ENCODE data around the gene FBXW8.

The FBXW8 gene

DNA sequence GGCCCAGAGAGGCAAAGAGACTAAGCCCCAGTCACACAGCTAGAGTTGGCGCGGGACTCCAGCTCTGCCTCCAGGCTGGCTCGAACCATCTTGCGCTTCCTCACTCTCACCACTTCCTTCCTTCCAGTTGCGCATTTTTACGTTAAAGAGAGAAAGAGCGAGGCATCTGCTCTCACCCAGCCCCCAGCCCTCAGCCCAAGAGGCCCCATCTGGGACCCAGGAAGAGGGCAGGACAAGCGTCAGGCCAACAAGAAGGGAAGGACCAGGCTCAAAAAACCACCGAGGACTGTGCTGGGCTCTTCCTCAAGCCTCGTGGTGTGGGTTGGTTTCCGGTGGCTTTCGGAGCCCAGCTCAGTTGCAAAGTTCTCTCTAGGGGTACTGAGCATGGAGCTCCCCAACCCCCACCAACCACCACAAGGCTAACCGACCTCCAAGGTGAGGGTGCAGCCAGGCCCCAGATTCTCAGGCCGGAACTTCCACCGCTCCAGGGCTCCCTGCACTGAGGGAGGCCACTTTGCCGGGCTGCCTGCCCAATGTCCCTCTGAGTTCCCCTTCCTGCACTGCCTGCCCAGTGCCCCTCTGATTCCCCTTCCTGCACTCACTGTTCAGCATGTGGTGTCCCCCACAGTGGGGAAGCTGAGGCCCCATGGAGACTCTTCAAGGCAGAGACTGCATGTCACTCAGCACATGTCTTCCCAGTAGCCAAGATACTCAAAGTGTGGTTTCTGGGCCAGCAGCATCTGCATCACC, 152.6 kb downstream of the FBXW8 start:
- DNase-seq = no peak

DNA sequence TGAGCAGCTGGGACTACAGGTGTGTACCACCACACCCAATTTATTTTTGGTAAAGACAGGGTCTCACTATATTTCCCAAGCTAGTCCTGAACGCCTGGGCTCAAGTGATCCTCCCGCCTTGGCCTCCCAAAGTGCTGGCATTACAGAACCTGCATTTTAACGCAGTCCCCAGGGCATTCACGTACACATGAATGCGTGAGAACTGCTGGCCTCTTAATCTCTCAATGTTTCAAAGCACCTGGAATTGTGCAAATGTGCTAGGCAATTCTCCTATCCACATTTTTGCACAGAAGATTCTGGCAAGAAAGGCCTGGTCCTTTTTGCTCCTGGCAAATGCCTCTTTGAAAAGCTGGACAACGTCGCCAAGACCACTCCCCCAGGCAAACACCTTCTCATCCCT, 153.3 kb downstream of the FBXW8 start:
- DNase-seq = no peak

DNA sequence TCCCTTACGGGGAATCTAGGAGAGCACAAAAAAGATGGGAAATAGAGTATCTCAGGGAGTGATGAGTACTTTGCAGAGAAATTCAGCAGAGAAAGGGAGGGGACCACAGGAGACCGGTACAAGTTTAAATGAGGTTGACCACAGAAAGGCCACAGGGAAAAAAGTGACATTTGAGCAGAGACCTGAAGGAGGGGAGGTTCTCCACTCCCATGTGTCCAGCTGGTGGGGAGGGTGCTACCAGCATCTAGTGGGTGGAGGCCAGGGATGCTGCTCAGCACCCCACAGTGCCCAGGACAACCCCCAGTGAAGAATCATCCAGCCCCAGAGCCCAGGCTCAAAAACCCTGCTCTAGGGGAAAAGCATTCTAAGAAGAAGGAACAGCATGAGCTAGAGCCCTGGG, 153.8 kb downstream of the FBXW8 start:
- no peak for DNase-seq

DNA sequence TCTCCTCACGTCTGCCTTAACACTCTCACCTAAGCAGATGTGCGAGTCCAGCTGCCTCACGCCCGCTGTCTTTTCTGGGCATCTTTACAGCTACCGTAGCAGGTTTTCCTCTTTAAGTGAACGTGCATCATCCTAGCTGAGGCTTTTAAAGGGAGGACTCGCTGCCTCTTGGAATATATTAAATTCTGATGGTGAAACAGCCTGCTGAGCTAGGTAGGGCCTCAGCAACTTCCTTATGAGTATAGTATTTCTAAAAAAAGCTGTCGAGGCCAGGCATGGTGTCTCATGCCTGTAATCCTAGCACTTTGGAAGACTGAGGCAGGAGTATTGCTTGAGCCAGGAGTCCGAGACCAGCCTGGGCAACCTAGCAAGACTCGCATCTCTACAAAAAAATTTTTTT, 156.3 kb downstream of the FBXW8 start:
- no peak for DNase-seq

GRCh38 chr12:117067638-117068037, 156.9 kb downstream of the FBXW8 start:
- DNase-seq = no peak

DNA sequence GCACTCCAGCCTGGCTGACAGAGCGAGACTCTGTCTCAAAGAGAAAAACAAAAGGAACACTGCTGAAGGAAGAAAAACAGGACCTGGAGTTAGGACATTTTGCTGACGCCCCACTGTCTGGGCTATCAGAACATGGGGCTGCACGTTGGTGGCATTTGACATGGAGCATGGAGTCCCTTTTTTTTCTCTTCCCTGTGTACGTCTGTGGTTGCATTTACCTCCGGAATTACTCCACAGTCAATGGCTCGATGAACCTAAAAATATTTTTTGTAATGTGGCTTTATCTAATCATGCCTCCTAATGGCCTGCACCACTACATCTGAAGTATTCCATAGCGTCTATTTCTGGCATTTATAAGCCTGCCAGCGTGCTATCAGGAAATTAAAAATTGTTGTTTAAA, 157.7 kb downstream of the FBXW8 start:
- no peak for DNase-seq

GRCh38 chr12:117069101-117069797, 158.5 kb downstream of the FBXW8 start:
- DNase-seq = no peak

DNA sequence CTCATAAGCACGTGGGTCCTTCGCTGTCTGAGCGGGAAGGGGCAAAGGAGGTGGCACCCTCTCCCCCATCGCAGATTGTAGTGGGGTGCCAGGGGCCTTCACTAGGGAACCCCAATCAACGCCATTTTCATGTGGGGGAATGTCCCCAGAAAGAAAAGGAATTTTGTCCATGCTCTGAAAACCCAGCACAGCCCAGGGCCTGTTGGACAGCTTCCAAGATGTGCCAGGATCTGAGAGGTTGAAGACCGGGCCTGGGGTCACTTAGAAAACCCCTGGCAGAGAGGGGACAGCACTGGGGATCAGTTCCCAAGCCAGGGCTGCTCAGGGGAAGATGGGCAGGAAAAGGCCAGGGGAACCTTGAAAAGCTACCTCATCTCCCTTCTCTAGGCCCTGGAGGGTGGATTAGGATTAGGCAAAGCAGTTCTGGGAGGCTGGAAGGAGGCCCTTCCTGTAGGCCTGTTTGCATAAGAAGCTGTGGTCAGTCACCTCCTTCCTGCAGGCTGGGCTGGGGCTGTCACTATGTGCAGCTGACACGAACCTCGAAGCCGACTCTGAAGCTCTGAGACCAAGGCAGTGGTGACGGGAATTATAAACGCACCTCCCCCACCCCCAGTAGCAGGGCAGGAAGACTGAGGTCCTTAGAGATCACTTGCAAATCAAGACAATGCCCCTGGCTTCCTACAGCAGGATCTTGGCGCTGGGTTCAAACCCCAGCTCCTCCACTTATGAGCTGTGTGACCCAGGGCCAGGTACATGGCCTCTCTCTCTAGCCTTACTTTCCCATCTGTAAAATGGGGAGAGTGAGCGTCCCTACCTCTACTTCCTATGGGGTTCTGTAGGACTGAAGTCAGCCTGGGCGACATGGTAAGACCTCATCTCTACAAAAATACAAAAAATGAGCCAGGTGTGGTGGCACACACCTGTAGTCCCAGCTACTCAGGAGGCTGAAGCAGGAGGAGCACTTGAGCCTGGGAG, 159.5 kb downstream of the FBXW8 start:
- DNase-seq = no peak

- no peak for DNase-seq
These were observed 160.3 kb downstream of the FBXW8 start for GRCh38 chr12:117071009-117071408.

GRCh38 chr12:117072106-117072505, 161.4 kb downstream of the FBXW8 start:
- no peak for DNase-seq

DNA sequence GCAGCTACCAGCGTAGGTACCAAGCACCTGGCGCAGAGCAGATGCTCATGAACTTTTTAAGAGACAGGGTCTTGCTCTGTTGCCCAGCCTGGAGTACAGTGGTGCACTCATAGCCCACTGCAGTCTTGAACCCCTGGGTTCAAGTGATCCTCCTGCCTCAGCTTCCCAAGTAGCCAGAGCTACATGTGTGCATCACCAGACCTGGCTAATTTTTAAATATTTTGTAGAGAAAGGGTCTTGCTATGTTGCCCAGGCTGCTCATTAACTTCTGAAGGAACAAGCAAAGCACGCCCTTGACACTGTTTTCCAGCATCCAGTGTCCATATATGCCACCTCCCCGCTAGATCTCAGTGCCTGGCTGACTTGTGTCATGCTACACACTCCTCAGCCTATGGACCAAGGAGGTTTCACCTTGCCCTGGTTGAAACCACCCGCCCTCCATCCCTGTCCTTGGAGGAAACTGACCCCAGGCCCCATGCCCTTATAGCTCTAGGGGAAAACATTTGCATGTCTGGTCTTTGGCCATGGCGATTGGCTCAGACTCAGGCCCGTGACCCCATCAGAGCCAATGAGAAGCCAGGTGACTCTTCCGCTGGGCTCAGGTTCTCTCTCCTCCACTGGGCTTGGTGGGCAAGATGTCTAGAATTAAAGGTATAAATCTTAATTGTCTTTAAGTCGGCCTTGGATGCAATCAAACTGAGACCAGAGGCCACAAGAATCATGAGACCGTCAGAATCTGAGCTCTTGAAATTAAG, 162.2 kb downstream of the FBXW8 start:
- DNase-seq = no peak

DNA sequence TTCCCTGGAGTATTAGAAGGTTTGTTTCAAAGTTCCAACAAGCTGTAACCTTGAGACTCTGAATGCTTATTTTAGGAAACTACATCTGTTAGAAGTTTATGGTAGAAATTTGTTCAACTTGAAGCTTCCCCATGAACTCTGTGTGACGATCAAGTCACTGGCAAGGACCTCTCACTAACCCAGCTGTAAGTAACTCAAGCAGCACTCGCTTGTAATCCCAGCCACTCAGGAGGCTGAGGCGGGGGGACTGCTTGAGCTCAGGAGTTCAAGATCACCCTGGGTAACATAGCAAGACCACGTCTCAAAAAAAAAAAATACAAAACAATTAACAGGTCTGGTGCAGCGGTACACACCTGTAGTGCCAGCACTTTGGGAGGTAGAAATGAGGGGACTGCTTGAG, 162.9 kb downstream of the FBXW8 start:
- DNase-seq = no peak

GRCh38 chr12:117076410-117077372, 165.9 kb downstream of the FBXW8 start:
- DNase-seq = no peak

DNA sequence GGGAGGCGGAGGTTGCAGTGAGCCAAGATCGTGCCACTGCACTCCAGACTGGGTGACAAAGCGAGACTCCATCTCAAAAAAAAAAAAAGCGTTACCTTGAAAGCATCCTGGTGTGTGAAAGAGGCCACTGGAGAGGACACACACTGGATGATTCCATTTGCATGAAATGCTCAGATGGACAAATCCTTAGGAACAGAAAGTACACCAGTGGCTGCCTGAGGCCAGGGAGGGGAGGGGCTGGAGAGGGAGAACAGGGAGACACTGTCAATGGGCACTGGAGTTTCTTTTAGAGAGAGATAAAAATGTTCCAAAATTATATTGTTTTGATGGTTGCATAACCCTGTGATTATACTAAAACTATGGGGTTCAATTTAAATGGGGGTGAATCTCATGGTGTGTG, 168.7 kb downstream of the FBXW8 start:
- DNase-seq = no peak

GRCh38 chr12:117080661-117081144, 170.0 kb downstream of the FBXW8 start:
- no peak for DNase-seq
